HG03342 (cell line): Measurements from ENCODE around the gene NIM1K.
A peak's percentile ranks its signal among the peaks of the same experiment; 100 is the strongest.
"Not testable (repeated sequence)": the region's sequence is repeated elsewhere in the genome, so short reads cannot be mapped to it uniquely, and the experiment has no call there.

Source experiments
- ATAC-seq: cut with Tn5 transposase; IDR thresholded peaks from one replicate; pipeline ENCODE4 v1.9.1; 2021; ENCODE audit warnings: mild to moderate bottlenecking, moderate library complexity; ENCODE audit not compliant: unreplicated experiment

The NIM1K gene

GRCh38 chr5:43312076-43312661, 120.1 kb downstream of the NIM1K start:
- ATAC-seq: no peak

DNA sequence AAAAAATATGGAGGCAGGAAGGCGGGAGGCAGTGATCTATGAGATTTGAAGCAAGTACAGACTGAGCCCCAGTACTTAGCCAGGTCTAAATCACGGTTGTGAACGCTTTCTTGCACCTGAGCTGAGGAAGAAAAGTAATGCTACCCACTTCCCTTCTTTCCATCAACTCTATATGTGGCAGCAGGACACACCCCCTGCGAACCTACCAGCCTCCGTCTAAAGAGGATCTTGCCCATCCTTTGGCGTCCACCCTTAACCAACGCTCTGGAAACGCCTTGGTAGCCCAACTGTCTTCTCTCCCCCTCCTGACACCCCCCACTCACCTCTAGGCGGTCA, 120.6 kb downstream of the NIM1K start:
- peak; percentile 0 for ATAC-seq

GRCh38 chr5:43313035-43313853, 121.2 kb downstream of the NIM1K start, which contains the start of gene HMGCS1:
TSS of gene HMGCS1 (minus strand) at chr5:43313412. CDS start at chr5:43298965, 14,447 bp downstream.
- peak; percentile 93 for ATAC-seq

- no peak for ATAC-seq
These were observed 121.9 kb downstream of the NIM1K start for GRCh38 chr5:43313854-43314457.

GRCh38 chr5:43314724-43315123, 122.7 kb downstream of the NIM1K start:
- ATAC-seq: no peak

DNA sequence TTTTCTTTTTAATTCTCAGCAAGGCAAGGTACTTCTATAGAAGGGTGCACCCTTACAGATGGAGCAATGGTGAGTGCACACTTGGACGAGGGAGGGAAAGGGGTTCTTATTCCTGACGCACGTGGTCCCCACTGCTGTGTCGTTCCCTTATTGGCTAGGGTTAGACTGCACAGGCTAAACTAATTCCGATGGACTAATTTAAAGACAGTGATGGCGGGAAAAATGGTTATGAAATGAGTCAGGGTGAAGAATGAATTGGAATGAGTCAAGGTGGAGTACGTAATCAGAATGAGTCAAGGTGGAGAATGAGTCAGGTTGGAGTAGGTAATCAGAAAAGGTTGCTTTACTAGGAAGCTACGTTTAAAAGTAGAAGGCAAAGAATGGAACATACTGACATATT, 123.2 kb downstream of the NIM1K start:
- ATAC-seq: no peak

DNA sequence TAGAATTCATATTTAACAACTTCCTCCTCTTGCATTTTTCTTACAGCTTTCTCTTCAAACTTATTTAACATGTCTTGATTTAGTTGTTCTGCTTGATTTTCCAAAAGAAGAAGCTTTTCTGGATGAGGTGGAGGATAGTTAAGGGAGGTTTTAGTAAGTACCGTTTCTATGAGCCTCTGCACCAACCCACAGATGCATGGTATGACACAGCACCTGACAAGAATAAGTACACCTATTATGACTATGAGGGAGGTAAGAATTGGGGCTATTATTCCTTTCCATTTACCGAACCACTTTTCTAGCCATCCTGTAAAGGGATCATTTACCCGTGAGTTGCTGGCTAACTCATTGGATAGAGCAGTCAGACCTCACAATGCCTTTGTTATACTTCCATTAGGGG, 123.7 kb downstream of the NIM1K start:
- no peak for ATAC-seq

- ATAC-seq: no peak
These were observed 124.4 kb downstream of the NIM1K start for GRCh38 chr5:43316421-43316820.

DNA sequence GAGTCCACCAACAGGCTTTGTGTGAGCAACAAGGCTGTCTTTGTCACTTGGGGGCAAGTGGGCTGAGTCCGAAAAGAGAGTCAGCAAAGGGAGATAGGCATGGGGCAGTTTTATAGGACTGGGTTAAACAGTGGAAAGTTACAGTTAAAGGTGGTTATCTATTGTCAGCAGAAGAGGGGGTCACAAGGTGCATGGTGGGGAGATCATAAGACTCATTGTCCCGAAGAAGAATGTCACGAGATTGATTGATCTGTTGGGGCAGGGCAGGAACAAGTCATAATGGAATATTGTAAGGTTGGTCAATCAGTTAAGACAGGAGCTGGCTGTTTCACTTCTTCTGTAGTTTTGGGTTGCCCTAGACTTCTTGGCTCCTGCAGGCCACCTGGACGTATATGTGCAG, 128.8 kb downstream of the NIM1K start:
- no peak for ATAC-seq

DNA sequence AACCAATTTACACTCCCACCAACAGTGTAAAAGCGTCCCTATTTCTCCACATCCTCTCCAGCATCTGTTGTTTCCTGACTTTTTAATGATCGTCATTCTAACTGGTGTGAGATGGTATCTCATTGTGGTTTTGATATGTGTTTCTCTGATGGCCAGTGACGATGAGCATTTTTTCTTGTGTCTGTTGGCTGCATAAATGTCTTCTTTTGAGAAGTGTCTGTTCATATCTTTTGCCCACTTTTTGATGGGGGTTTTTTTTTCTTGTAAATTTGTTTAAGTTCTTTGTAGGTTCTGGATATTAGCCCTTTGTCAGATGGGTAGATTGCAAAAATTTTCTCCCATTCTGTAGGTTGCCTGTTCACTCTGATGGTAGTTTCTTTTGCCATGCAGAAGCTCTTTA, 131.5 kb downstream of the NIM1K start:
- not testable (repeated sequence) for ATAC-seq

- ATAC-seq: not testable (repeated sequence)
These were observed 133.6 kb downstream of the NIM1K start for GRCh38 chr5:43325624-43326023.
